GM10266 (cell line): ENCODE measurements around the gene TRIOBP.

ENCODE experiments used
- DNase-seq: peaks from one replicate; pipeline ENCODE4 v3.0.0; 2012; ENCODE audit errors: extremely low spot score
- TF ChIP-seq, protein P1 (sequence below): IDR thresholded peaks from 2 replicates; pipeline ENCODE4 v1.5.1; 2012; ENCODE audit warnings: mild to moderate bottlenecking, low read depth; ENCODE audit not compliant: control insufficient read depth, insufficient read depth; ENCODE audit errors: missing control alignments

Gene TRIOBP

DNA sequence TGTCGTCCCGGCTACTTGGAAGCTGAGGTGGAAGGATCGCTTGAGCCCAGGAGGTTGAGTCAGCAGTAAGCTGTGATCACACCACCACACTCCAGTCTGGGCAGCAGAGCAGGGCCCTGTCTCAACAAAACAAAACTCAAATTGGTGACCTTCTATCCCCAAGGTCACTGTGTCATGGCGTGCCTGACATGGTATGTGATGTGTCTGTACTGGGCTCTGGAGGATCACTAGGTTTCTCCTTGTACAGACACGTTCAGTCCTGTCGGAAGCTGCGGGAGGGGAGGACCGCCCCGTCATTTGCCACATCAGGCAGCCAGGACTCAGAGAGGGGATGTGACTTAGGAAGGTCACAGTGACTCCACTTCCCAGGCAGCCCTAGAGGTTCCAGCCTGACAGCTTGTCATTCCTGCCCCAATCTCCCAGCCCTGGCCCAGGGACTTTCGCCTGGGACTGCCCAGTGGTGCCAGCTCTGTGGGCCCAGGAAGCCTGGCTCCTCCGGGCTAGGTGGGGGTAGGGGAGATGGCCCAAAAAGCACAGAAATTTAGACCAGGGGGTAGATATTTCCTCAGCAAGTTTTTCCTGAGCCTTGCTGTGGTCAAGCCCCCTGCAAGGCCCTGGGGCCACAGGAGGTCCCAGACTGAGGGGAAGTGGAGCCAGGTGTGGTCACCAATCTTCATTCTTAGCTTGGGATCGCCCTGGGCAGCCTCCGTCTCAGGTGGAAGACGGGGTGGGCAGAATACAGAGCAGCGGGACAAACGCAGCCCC, 53.2 kb downstream of the TRIOBP start:
- DNase-seq, result no peak
- TF ChIP-seq, protein P1, sequence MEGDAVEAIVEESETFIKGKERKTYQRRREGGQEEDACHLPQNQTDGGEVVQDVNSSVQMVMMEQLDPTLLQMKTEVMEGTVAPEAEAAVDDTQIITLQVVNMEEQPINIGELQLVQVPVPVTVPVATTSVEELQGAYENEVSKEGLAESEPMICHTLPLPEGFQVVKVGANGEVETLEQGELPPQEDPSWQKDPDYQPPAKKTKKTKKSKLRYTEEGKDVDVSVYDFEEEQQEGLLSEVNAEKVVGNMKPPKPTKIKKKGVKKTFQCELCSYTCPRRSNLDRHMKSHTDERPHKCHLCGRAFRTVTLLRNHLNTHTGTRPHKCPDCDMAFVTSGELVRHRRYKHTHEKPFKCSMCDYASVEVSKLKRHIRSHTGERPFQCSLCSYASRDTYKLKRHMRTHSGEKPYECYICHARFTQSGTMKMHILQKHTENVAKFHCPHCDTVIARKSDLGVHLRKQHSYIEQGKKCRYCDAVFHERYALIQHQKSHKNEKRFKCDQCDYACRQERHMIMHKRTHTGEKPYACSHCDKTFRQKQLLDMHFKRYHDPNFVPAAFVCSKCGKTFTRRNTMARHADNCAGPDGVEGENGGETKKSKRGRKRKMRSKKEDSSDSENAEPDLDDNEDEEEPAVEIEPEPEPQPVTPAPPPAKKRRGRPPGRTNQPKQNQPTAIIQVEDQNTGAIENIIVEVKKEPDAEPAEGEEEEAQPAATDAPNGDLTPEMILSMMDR, result no peak

GRCh38 chr22:37750596-37751162, 53.8 kb downstream of the TRIOBP start:
- no peak for DNase-seq

GRCh38 chr22:37751449-37752188, 54.8 kb downstream of the TRIOBP start:
- TF ChIP-seq, protein P1, result no peak
- no peak for DNase-seq

More at GRCh38 chr22:37750596-37751162, 53.8 kb downstream of the TRIOBP start:
- TF ChIP-seq, protein P1, result no peak

DNA sequence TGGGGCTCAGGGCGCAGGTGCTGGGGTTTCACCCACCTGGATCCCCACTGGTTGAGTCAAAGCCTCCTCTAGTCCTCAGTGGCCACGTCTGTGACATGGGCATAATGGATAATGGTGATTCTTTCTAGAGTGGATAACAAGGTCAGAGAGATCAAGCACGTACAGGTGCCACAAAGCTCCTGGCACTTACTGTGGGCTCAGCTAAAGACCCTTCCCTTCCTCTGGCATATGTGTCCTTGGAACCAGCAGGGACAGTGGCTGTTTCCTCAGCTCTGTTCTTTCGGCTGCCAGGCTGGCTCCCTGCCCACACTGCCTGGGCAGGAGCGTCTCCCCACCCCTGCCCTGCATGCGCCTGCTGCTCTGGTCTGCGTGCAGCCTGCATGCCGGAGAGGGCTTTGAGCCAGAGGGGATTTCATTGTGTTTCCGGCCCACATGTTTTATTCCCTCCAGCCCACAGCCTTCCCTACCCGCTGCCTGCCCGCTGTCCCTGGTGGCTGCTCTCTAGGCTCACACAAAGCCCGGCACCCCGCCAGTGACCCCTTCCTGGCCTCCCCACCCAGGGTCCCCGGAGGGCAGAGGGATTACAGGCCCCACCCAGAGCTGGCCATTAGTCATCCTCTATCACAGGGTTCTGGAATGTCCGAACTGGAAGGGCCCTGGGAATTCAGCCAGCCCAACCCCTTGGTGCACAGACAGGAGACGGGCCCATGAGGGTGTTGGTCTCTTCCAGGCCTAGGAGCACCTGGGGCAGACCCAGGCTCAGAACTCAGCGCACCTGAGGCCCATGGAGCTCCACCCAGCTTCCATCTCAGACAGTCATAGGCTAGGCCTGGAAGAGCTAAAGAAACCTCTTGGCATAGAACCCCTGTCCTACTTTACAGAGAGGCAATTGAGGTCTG, 55.6 kb downstream of the TRIOBP start:
- TF ChIP-seq, protein P1, result no peak
- no peak for DNase-seq

- DNase-seq, result no peak
- TF ChIP-seq, protein P1, result no peak
Measured at GRCh38 chr22:37753746-37754145, 56.9 kb downstream of the TRIOBP start.

- TF ChIP-seq, protein P1, result no peak
- no peak for DNase-seq
Measured at GRCh38 chr22:37757663-37758062, 60.8 kb downstream of the TRIOBP start.
